Ramos (cell line): ENCODE data around the gene CTAGE1.

Source experiments
- in situ Hi-C: fragments of 300-500 bp; cut with MboI; formaldehyde crosslinking; loops from one replicate; pipeline ENCODE4 v1.14.3; 2022; ENCODE audit warnings: low sequenced_read_pairs; ENCODE audit not compliant: unreplicated experiment

The CTAGE1 gene

GRCh38 chr18:22436136-22436535 is 18.4 kb upstream of the CTAGE1 start:
- in situ Hi-C loops, result no loop called here

GRCh38 chr18:22434973-22435608 is 17.4 kb upstream of the CTAGE1 start:
- in situ Hi-C loops, result no loop called here

- in situ Hi-C loops, result no loop called here
Observed at GRCh38 chr18:22433956-22434355, 16.2 kb upstream of the CTAGE1 start.

- in situ Hi-C loops, result no loop called here
Observed at GRCh38 chr18:22432657-22433137, 15.0 kb upstream of the CTAGE1 start.

- in situ Hi-C loops, result no loop called here
Observed at GRCh38 chr18:22429564-22429963, 11.8 kb upstream of the CTAGE1 start.

GRCh38 chr18:22428672-22429071 is 11.0 kb upstream of the CTAGE1 start:
- in situ Hi-C loops, result no loop called here

GRCh38 chr18:22427822-22428549 is 10.3 kb upstream of the CTAGE1 start:
- in situ Hi-C loops, result no loop called here

- in situ Hi-C loops, result loop anchor here (25.0 kb wide), 3 partner anchors 88 to 263 kb away; no protein-coding TSS in a partner anchor
Observed at GRCh38 chr18:22424565-22424963, 6.8 kb upstream of the CTAGE1 start.

GRCh38 chr18:22423878-22424564 is 6.3 kb upstream of the CTAGE1 start:
- in situ Hi-C loops, result loop anchor here (25.0 kb wide), 3 partner anchors 88 to 263 kb away; no protein-coding TSS in a partner anchor

GRCh38 chr18:22422909-22423548 is 5.3 kb upstream of the CTAGE1 start:
- in situ Hi-C loops, result loop anchor here (25.0 kb wide), 3 partner anchors 89 to 264 kb away; no protein-coding TSS in a partner anchor

GRCh38 chr18:22420652-22421051 is 2.9 kb upstream of the CTAGE1 start:
- in situ Hi-C loops, result loop anchor here (25.0 kb wide), 3 partner anchors 92 to 267 kb away; no protein-coding TSS in a partner anchor

GRCh38 chr18:22412176-22412911 is 5.4 kb downstream of the CTAGE1 start:
- in situ Hi-C loops, result loop anchor here (25.0 kb wide), 3 partner anchors 100 to 275 kb away; no protein-coding TSS in a partner anchor

GRCh38 chr18:22411446-22411845 is 6.3 kb downstream of the CTAGE1 start:
- in situ Hi-C loops, result loop anchor here (25.0 kb wide), 3 partner anchors 101 to 276 kb away; no protein-coding TSS in a partner anchor

- in situ Hi-C loops, result loop anchor here (25.0 kb wide), 3 partner anchors 102 to 277 kb away; no protein-coding TSS in a partner anchor
Observed at GRCh38 chr18:22410126-22410525, 7.6 kb downstream of the CTAGE1 start.

- in situ Hi-C loops, result loop anchor here (25.0 kb wide), 3 partner anchors 103 to 278 kb away; no protein-coding TSS in a partner anchor
Observed at GRCh38 chr18:22409445-22409844, 8.3 kb downstream of the CTAGE1 start.

GRCh38 chr18:22408059-22408458 is 9.7 kb downstream of the CTAGE1 start:
- in situ Hi-C loops, result loop anchor here (25.0 kb wide), 3 partner anchors 104 to 279 kb away; no protein-coding TSS in a partner anchor

- in situ Hi-C loops, result loop anchor here (25.0 kb wide), 3 partner anchors 107 to 282 kb away; no protein-coding TSS in a partner anchor
Observed at GRCh38 chr18:22405142-22405541, 12.6 kb downstream of the CTAGE1 start.

GRCh38 chr18:22403950-22404349 is 13.8 kb downstream of the CTAGE1 start:
- in situ Hi-C loops, result loop anchor here (25.0 kb wide), 3 partner anchors 108 to 283 kb away; no protein-coding TSS in a partner anchor

GRCh38 chr18:22399949-22400348 is 17.8 kb downstream of the CTAGE1 start:
- in situ Hi-C loops, result loop anchor here (25.0 kb wide), 3 partner anchors 112 to 287 kb away; no protein-coding TSS in a partner anchor
